Glomerular endothelial cell (primary cell): ENCODE measurements around the gene STAMBPL1. TPM values are rescaled to one million over a fixed set of nuclear protein-coding genes. Genes with fewer than 3 reads are reported as not detected.

ENCODE experiments used
- DNase-seq: peaks from one replicate; pipeline ENCODE4 v3.0.0-alpha.2; 2011; ENCODE audit warnings: low read depth, low spot score; ENCODE audit errors: extremely low read depth
- total RNA-seq: library from RNA; depleted of rRNA; stranded (reverse); fragments of >200 nt; gene quantifications from 2 replicates; pipeline ENCODE4 v1.2.3, GENCODE V29; 2015

Gene STAMBPL1
- total RNA-seq, 1 donor from 2014 or later, result 1.2 TPM

GRCh38 chr10:88946200-88946599 lies 66.2 kb downstream of the STAMBPL1 start:
- DNase-seq, result no peak

- no peak for DNase-seq
Measured at GRCh38 chr10:88946965-88947590, 67.0 kb downstream of the STAMBPL1 start.

- DNase-seq, result no peak
Measured at GRCh38 chr10:88949051-88949450, 69.0 kb downstream of the STAMBPL1 start.

GRCh38 chr10:88949912-88950837 lies 70.1 kb downstream of the STAMBPL1 start:
- DNase-seq, result no peak

GRCh38 chr10:88952647-88953111 lies 72.6 kb downstream of the STAMBPL1 start, which contains the start of gene ACTA2:
Gene ACTA2, minus strand, starts transcription at chr10:88952773. Its CDS starts 3,843 bp downstream, at chr10:88948930.
- DNase-seq, result no peak

GRCh38 chr10:88953662-88954061 lies 73.6 kb downstream of the STAMBPL1 start:
- no peak for DNase-seq

- DNase-seq, result no peak
Measured at GRCh38 chr10:88954458-88955083, 74.5 kb downstream of the STAMBPL1 start.

GRCh38 chr10:88957381-88957780 lies 77.3 kb downstream of the STAMBPL1 start:
- DNase-seq, result no peak

GRCh38 chr10:88958721-88959120 lies 78.7 kb downstream of the STAMBPL1 start:
- DNase-seq, result no peak

GRCh38 chr10:88960802-88961201 lies 80.8 kb downstream of the STAMBPL1 start:
- no peak for DNase-seq

- no peak for DNase-seq
Measured at GRCh38 chr10:88961266-88961665, 81.2 kb downstream of the STAMBPL1 start.

GRCh38 chr10:88962336-88962735 lies 82.3 kb downstream of the STAMBPL1 start:
- no peak for DNase-seq

- DNase-seq, result no peak
Measured at GRCh38 chr10:88963318-88963717, 83.3 kb downstream of the STAMBPL1 start.

- no peak for DNase-seq
Measured at GRCh38 chr10:88964360-88964759, 84.3 kb downstream of the STAMBPL1 start.

- DNase-seq, result no peak
Measured at GRCh38 chr10:88964869-88965415, 84.9 kb downstream of the STAMBPL1 start.

GRCh38 chr10:88966797-88967196 lies 86.8 kb downstream of the STAMBPL1 start:
- DNase-seq, result no peak

GRCh38 chr10:88968391-88968790 lies 88.3 kb downstream of the STAMBPL1 start:
- DNase-seq, result no peak

- DNase-seq, result no peak
Measured at GRCh38 chr10:88971221-88972061, 91.4 kb downstream of the STAMBPL1 start.
